Fibroblast of the aortic adventitia (primary cell): ENCODE results near the gene ZNF674. TPM values are rescaled to one million over a fixed set of nuclear protein-coding genes. Genes with fewer than 3 reads are reported as not detected.

Experiments used
- DNase-seq: peaks from one replicate; pipeline ENCODE4 v3.0.0-alpha.2; 2010; ENCODE audit warnings: low read depth
- H3K4me3 ChIP-seq: 2 replicates; pipeline ENCODE4 v1.5.1; 2011; ENCODE audit warnings: low read depth, mild to moderate bottlenecking, control low read depth, low read length, moderate library complexity
- total RNA-seq: library from RNA; depleted of rRNA; stranded (reverse); fragments of >200 nt; gene quantifications from 2 replicates; pipeline ENCODE4 v1.2.3, GENCODE V29; 2012; ENCODE audit warnings: low replicate concordance
- TF ChIP-seq, protein P1 (sequence below): IDR thresholded peaks from 2 replicates; pipeline ENCODE4 v1.5.1; 2011; ENCODE audit warnings: mild to moderate bottlenecking, low read length, control low read depth, inconsistent platforms; ENCODE audit not compliant: insufficient read depth

The ZNF674 gene
- total RNA-seq, 1 donor: 5.2 TPM

DNA sequence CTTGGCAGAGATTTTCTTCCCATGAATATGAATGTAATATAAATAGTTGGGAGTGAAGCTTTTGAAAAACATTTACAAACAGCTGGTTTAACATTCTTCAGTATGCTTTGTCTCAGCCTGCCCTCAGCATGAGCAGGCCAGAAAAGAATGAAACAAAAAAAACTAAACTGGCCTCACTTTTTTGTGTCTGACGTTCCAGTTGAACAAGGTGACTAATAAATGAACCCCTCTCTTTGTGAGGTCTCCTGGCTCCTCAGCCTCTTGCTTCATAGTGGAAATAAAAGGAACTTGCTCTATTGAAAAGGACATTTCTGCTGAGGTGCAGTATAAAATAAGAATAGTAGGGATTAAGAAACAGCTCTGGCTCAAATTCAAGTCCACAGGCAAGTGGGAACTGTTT lies 37.7 kb upstream of the ZNF674 start:
- peak; percentile 92 for DNase-seq
- H3K4me3 ChIP-seq: no peak overlapping the region
- TF ChIP-seq, protein P1, sequence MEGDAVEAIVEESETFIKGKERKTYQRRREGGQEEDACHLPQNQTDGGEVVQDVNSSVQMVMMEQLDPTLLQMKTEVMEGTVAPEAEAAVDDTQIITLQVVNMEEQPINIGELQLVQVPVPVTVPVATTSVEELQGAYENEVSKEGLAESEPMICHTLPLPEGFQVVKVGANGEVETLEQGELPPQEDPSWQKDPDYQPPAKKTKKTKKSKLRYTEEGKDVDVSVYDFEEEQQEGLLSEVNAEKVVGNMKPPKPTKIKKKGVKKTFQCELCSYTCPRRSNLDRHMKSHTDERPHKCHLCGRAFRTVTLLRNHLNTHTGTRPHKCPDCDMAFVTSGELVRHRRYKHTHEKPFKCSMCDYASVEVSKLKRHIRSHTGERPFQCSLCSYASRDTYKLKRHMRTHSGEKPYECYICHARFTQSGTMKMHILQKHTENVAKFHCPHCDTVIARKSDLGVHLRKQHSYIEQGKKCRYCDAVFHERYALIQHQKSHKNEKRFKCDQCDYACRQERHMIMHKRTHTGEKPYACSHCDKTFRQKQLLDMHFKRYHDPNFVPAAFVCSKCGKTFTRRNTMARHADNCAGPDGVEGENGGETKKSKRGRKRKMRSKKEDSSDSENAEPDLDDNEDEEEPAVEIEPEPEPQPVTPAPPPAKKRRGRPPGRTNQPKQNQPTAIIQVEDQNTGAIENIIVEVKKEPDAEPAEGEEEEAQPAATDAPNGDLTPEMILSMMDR: no peak

DNA sequence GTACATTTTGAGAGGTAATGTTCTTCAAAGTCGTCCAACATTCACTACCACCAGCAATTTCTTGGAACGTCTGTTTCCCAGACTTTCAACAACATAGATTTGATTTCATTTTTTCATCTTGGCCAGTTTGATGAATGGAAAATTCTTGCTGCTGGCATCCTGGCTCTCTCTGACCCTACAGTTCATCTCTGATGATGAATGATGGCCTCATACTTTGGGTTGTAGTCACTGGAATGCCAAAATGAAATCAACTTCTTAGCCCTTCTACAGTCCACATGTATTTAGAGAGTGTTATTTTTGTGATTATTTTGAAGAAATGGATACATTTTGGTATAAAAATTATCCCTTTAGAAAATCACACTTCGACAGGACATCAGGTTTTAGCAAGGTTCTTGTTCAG lies 37.1 kb upstream of the ZNF674 start:
- TF ChIP-seq, protein P1: no peak
- peak; percentile 73 for DNase-seq
- H3K4me3 ChIP-seq: no peak overlapping the region

DNA sequence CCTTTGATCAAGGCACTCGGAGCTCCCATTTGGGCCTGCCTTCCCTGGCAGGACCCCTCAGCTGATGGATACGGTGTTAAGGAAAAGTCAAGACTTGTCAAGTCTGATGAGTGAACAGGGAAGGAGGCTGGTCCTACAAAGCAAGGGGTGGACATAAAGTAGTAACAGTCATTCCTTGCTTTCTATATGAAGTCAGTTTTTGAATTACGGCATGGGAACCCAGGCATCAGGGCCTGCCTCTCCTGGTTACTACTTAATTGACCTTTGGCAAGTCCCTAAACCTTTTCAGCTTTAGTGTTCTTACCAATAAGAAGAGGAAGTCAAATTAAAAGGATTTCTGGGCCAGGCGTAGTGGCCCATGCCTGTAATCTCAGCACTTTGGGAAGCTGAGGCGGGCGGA lies 35.4 kb upstream of the ZNF674 start:
- TF ChIP-seq, protein P1: no peak
- no peak overlapping the region for H3K4me3 ChIP-seq
- no peak for DNase-seq

DNA sequence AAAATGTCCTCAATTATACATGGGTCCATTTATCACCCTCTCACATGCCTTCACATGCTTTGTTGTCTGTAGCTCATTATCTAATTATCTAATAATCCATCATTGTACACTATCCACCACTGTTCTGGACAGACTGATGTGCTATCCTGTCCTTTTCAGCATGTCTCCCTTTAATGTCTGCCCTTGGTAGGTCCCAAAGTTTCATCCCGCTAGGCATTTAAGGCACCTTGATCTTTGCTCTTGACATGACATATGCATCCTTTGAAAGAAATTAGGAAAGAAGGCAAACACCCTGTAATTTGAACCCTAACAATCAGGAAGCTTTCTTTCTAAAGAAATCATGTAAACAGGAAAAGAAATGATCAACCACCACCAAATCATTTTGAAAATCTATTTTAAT lies 34.0 kb upstream of the ZNF674 start:
- no peak overlapping the region for H3K4me3 ChIP-seq

DNA sequence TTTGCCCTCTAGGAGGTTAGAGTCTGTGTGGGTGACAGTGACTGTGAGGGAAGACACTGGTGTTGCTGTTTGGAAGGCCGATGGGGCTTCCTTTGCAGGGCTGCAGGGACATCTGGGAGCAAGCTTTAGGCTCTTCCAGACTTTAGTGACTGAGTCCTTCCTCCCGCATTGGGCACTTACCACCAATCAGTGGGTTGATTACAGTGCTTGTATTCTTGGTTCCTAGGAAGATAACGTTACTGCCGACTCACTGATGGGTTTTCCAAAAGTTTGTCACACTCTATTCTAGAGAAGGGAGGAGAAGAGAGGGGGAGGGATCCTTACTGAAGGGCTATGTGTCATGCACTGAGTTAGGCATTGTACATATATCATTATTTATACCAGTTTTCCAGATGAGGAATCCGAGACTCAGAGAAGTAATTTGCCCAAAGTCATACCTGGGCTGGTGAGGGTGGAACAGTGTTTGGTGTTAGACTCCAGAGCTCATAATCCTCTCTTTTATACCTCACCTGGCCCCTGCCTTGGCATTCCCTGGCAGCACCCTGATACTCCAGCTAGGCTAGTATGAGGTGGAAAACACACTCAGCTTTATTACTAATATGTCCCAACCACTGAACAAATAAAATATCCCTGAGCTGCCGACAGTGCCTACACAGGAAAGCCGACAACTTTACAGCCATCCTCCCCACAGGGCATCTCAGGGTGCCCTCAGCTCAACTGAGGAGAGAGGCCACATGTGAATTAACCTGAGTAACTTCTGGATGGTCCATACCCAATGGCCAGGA lies 32.2 kb upstream of the ZNF674 start:
- TF ChIP-seq, protein P1: no peak
- H3K4me3 ChIP-seq: no peak overlapping the region
- DNase-seq: peak; percentile 59

More for the DNA sequence above, 34.0 kb upstream of the ZNF674 start:
- TF ChIP-seq, protein P1: no peak
- DNase-seq: no peak

DNA sequence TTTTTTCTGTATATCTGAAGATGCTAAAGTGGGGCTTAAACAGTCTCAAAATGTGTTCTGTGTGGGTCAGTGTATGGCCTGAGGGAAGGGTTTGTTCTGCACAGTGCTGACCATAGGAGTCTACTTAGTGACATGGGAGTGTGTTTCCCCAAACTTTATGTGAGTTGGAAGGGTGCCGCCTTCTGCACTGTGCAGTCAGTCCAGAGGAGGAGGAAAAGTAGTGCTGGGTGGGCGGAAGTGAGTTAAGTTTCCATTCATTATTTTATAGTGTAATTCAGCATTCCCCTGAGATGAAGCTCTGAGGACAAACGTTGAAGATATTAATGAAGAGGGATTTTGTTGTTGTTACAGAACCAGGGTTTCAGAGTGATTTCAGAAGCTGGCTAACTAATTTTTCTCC lies 31.2 kb upstream of the ZNF674 start:
- no peak overlapping the region for H3K4me3 ChIP-seq
- DNase-seq: no peak
- TF ChIP-seq, protein P1: no peak
